Uterus (tissue), 4 donors: ENCODE measurements around the gene CRIP2. TPM values are rescaled to one million over a fixed set of nuclear protein-coding genes. Genes with fewer than 3 reads are reported as not detected.

Source experiments
- DNase-seq, 2 donors: peaks; one replicate each; pipeline ENCODE4 v3.0.0-alpha.2; 2019 to 2020
- H3K27ac ChIP-seq, 2 donors: fragments of 200-600 bp; sonication (generic); 1 replicate in 1 of 2; 2 replicates in 1 of 2; pipeline ENCODE4 v1.5.1; 2016 to 2018
- H3K27me3 ChIP-seq, 2 donors: fragments of 200-600 bp; sonication (generic); one replicate each; pipeline ENCODE4 v1.5.1; 2018 to 2019; ENCODE audit warnings: control low read depth in 1 of 2
- H3K36me3 ChIP-seq, 2 donors: fragments of 200-600 bp; sonication (generic); one replicate each; pipeline ENCODE4 v1.5.1; 2019; ENCODE audit warnings: control low read depth in 1 of 2
- H3K4me1 ChIP-seq, 2 donors: fragments of 200-600 bp; sonication (generic); one replicate each; pipeline ENCODE4 v1.5.1; 2018 to 2019; ENCODE audit warnings: control low read depth in 1 of 2
- H3K4me3 ChIP-seq, 2 donors: fragments of 200-600 bp; sonication (generic); 1 replicate in 1 of 2; 2 replicates in 1 of 2; pipeline ENCODE4 v1.5.1; 2018 to 2019; ENCODE audit warnings: mild to moderate bottlenecking in 1 of 2
- H3K9me3 ChIP-seq, 2 donors: fragments of 200-600 bp; sonication (generic); one replicate each; pipeline ENCODE4 v1.5.1; 2019; ENCODE audit warnings: control low read depth in 1 of 2
- CTCF ChIP-seq, 4 experiments: fragments of 200-600 bp in 2 of 4; fragments of 450-650 bp in 2 of 4; sonication (generic) in 2 of 4; IDR thresholded peaks; one replicate each; pipeline ENCODE4 v1.5.1; 2016 to 2019; ENCODE audit warnings: antibody characterized with exemption in 4 of 4, mild to moderate bottlenecking in 2 of 4, moderate library complexity in 1 of 4
- POLR2A ChIP-seq, 2 donors: fragments of 450-650 bp; IDR thresholded peaks; one replicate each; pipeline ENCODE4 v1.6.1; 2016; ENCODE audit warnings: antibody characterized with exemption in 2 of 2, mild to moderate bottlenecking in 1 of 2, moderate library complexity in 1 of 2
- intact Hi-C: fragments of 100-400 bp; cut with DNase I; formaldehyde crosslinking; loops from one replicate; pipeline ENCODE4 v1.15.1; 2023; ENCODE audit warnings: low total_unique reads
- total RNA-seq, 4 donors: library from RNA; depleted of rRNA in 3 of 4; stranded (reverse); fragments of >200 nt in 3 of 4; gene quantifications; one replicate each; pipeline versions ENCODE4 v1.1.0 to v1.2.4, GENCODE V29; 2014 to 2023
- donor health status: DM: yes; HTN: yes; CAD: no.

CRIP2 gene
- total RNA-seq, 4 donors from 2014 or later = 76.1 to 377 (median 163) TPM

- TF ChIP-seq POLR2A (IDR thresholded peaks at IDR 0.05) (no peak), CTCF (IDR thresholded peaks at IDR 0.05) (no peak)
- intact Hi-C loops = no loop called here
- no peak for DNase-seq
Measured at GRCh38 chr14:105439710-105440553, 34.7 kb upstream of the CRIP2 start.

GRCh38 chr14:105440554-105440900 is 34.1 kb upstream of the CRIP2 start:
- H3K27ac ChIP-seq = no peak overlapping the region
- H3K4me1 ChIP-seq = no peaks in the 10 kb centered on the region
- H3K36me3 ChIP-seq = no peaks in the 10 kb centered on the region
- no peaks in the 10 kb centered on the region for H3K9me3 ChIP-seq
- intact Hi-C loops = no loop called here
- H3K4me3 ChIP-seq = no peak overlapping the region
- DNase-seq = no peak
- TF ChIP-seq CTCF (IDR thresholded peaks at IDR 0.05) (no peak), POLR2A (IDR thresholded peaks at IDR 0.05) (no peak)
- no peaks in the 10 kb centered on the region for H3K27me3 ChIP-seq

More at GRCh38 chr14:105439710-105440553, 34.7 kb upstream of the CRIP2 start:
- H3K27me3 ChIP-seq = no peaks in the 10 kb centered on the region
- no peaks in the 10 kb centered on the region for H3K36me3 ChIP-seq
- no peaks in the 10 kb centered on the region for H3K9me3 ChIP-seq
- H3K4me1 ChIP-seq = no peaks in the 10 kb centered on the region
- no peak overlapping the region for H3K4me3 ChIP-seq
- H3K27ac ChIP-seq = no peak overlapping the region

- no peak for DNase-seq
- no peaks in the 10 kb centered on the region for H3K27me3 ChIP-seq
- TF ChIP-seq CTCF (IDR thresholded peaks at IDR 0.05) (no peak), POLR2A (IDR thresholded peaks at IDR 0.05) (no peak)
- no peaks in the 10 kb centered on the region for H3K9me3 ChIP-seq
- intact Hi-C loops = no loop called here
- H3K4me3 ChIP-seq = no peak overlapping the region
- H3K36me3 ChIP-seq = no peaks in the 10 kb centered on the region
- H3K27ac ChIP-seq = no peak overlapping the region
- H3K4me1 ChIP-seq = no peaks in the 10 kb centered on the region
Measured at GRCh38 chr14:105440992-105441391, 33.6 kb upstream of the CRIP2 start.

- Histone ChIP-seq H3K4me3 (no peak overlapping the region), H3K4me1 (no peaks in the 10 kb centered on the region), H3K9me3 (no peaks in the 10 kb centered on the region), H3K36me3 (no peaks in the 10 kb centered on the region), H3K27me3 (no peaks in the 10 kb centered on the region), H3K27ac (no peak overlapping the region)
- DNase-seq = no peak
- TF ChIP-seq CTCF (IDR thresholded peaks at IDR 0.05) = no peak
- intact Hi-C loops = no loop called here
Measured at GRCh38 chr14:105442125-105442524, 32.5 kb upstream of the CRIP2 start.

- Histone ChIP-seq H3K36me3 (no peaks in the 10 kb centered on the region), H3K4me3 (no peak overlapping the region), H3K4me1 (no peaks in the 10 kb centered on the region), H3K9me3 (no peaks in the 10 kb centered on the region), H3K27ac (no peak overlapping the region), H3K27me3 (no peaks in the 10 kb centered on the region)
- TF ChIP-seq CTCF (IDR thresholded peaks at IDR 0.05) (no peak), POLR2A (IDR thresholded peaks at IDR 0.05) (no peak)
- DNase-seq = no peak
- intact Hi-C loops = no loop called here
Measured at GRCh38 chr14:105442834-105443233, 31.8 kb upstream of the CRIP2 start.
